A549 (cell line): ENCODE results near the gene IL1RAP. TPM values are rescaled to one million over a fixed set of nuclear protein-coding genes. Genes with fewer than 3 reads are reported as not detected.

Source experiments
- ATAC-seq, 2 experiments: fragments of 200-7000 bp in 1 of 2; fragments of >200 bp in 1 of 2; cut with Nextera tagmentation in 1 of 2; cut with Tn5 transposase in 1 of 2; 3 replicates each; pipeline versions ENCODE4 v1.8.0 to v1.9.1; 2018 to 2020; ENCODE audit warnings: mild to moderate bottlenecking in 1 of 2, moderate library complexity in 1 of 2
- CTCF ChIA-PET: fragments of 300-600 bp; sonication (Branson Sonifier 250); formaldehyde crosslinking; extraction: SDS; loops from one replicate; lab custom pipeline; 2021; ENCODE audit warnings: antibody characterized with exemption, inconsistent platforms; lab: Yijun Ruan, JAX
- POLR2A ChIA-PET: fragments of 350-600 bp; formaldehyde crosslinking; extraction: SDS; loops from one replicate; lab custom pipeline; 2021; ENCODE audit warnings: antibody characterized with exemption, inconsistent platforms; lab: Yijun Ruan, JAX
- DNase-seq, 2 experiments: peaks; one replicate each; pipeline versions ENCODE4 v3.0.0 to v3.0.0-alpha.2; 2011 to 2016; ENCODE audit warnings: low read depth in 1 of 2, low spot score in 1 of 2
- FAIRE-seq: peaks from 2 replicates; lab custom pipeline; 2011; peaks lifted over from hg19 to GRCh38; lab: Jason Lieb, UNC
- H3K27ac ChIP-seq, 2 experiments: fragments of >200 bp; sonication (Bioruptor Twin); formaldehyde crosslinking; 3 replicates each; pipeline ENCODE4 v1.5.1; 2016 to 2017
- H3K4me1 ChIP-seq: fragments of >200 bp; sonication (Bioruptor Twin); formaldehyde crosslinking; 3 replicates; pipeline ENCODE4 v1.6.1; 2016
- H3K4me2 ChIP-seq: fragments of >200 bp; sonication (Bioruptor Twin); formaldehyde crosslinking; 3 replicates; pipeline ENCODE4 v1.6.1; 2016
- H3K4me3 ChIP-seq: fragments of >200 bp; sonication (Bioruptor Twin); formaldehyde crosslinking; 3 replicates; pipeline ENCODE4 v1.5.1; 2016
- H3K9me3 ChIP-seq: fragments of >200 bp; sonication (Bioruptor Twin); formaldehyde crosslinking; 3 replicates; pipeline ENCODE4 v1.6.1; 2016
- CBX8 ChIP-seq: fragments of 200-600 bp; sonication (generic); IDR thresholded peaks from 2 replicates; pipeline ENCODE4 v1.6.1; 2016
- CHD2 ChIP-seq: fragments of 150-350 bp; IDR thresholded peaks from 2 replicates; pipeline ENCODE4 v1.6.1; 2014; ENCODE audit warnings: low read length; ENCODE audit not compliant: partially characterized antibody
- CHD4 ChIP-seq: fragments of 200-600 bp; sonication (generic); IDR thresholded peaks from 2 replicates; pipeline ENCODE4 v1.6.1; 2016; ENCODE audit warnings: antibody characterized with exemption, mild to moderate bottlenecking, borderline replicate concordance
- EP300 ChIP-seq, 2 experiments: fragments of >200 bp; sonication (Bioruptor Twin); formaldehyde crosslinking; IDR thresholded peaks; 2 replicates in 1 of 2; 3 replicates in 1 of 2; pipeline ENCODE4 v1.6.1; 2016 to 2017
- FOSB ChIP-seq: fragments of 250-450 bp; sonication (Bioruptor Pico); IDR thresholded peaks from 2 replicates; pipeline ENCODE4 v1.5.0; 2020; ENCODE audit warnings: mild to moderate bottlenecking, moderate library complexity
- GATA3 ChIP-seq: IDR thresholded peaks from 2 replicates; pipeline ENCODE4 v1.6.1; 2012; ENCODE audit warnings: borderline replicate concordance
- HES2 ChIP-seq: fragments of >200 bp; sonication (Bioruptor Twin); formaldehyde crosslinking; IDR thresholded peaks from 2 replicates; pipeline ENCODE4 v1.6.1; 2016
- HMGXB4 ChIP-seq: fragments of 250-450 bp; sonication (Bioruptor Pico); IDR thresholded peaks from 2 replicates; pipeline ENCODE4 v1.5.0; 2021; ENCODE audit warnings: mild to moderate bottlenecking, moderate library complexity, borderline replicate concordance
- HOXA7 ChIP-seq: fragments of 250-450 bp; sonication (Bioruptor Pico); IDR thresholded peaks from 2 replicates; pipeline ENCODE4 v1.5.0; 2020; ENCODE audit warnings: mild to moderate bottlenecking, moderate library complexity
- HOXB13 ChIP-seq: fragments of 250-450 bp; sonication (Bioruptor Pico); IDR thresholded peaks from 2 replicates; pipeline ENCODE4 v1.5.0; 2020; ENCODE audit warnings: low read depth, mild to moderate bottlenecking, moderate library complexity
- HOXB5 ChIP-seq: fragments of 250-450 bp; sonication (Bioruptor Pico); IDR thresholded peaks from 2 replicates; pipeline ENCODE4 v1.5.0; 2020; ENCODE audit warnings: mild to moderate bottlenecking, moderate library complexity
- MAFK ChIP-seq: fragments of 450-650 bp; IDR thresholded peaks from 2 replicates; pipeline ENCODE4 v1.6.1; 2014; ENCODE audit not compliant: partially characterized antibody
- NFE2L2 ChIP-seq: fragments of 150-350 bp; conservative IDR thresholded peaks from 2 replicates; pipeline ENCODE4 v1.6.1; 2014; ENCODE audit warnings: low read length
- NPAS2 ChIP-seq: fragments of 250-450 bp; sonication (Bioruptor Pico); IDR thresholded peaks from 2 replicates; pipeline ENCODE4 v1.8.0; 2022; ENCODE audit warnings: mild to moderate bottlenecking, moderate library complexity, borderline replicate concordance
- NR3C1 ChIP-seq: fragments of >200 bp; sonication (Bioruptor Twin); formaldehyde crosslinking; IDR thresholded peaks from 3 replicates; pipeline ENCODE4 v1.6.1; 2017
- POLR2A ChIP-seq: IDR thresholded peaks from 2 replicates; pipeline ENCODE4 v1.6.1; 2012; ENCODE audit warnings: mild to moderate bottlenecking, low read length
- SMC3 ChIP-seq: fragments of >200 bp; sonication (Bioruptor Twin); formaldehyde crosslinking; IDR thresholded peaks from 3 replicates; pipeline ENCODE4 v1.6.1; 2018; ENCODE audit warnings: inconsistent platforms
- SREBF2 ChIP-seq: fragments of 450-650 bp; IDR thresholded peaks from 2 replicates; pipeline ENCODE4 v1.6.1; 2014; ENCODE audit warnings: mild to moderate bottlenecking, moderate library complexity
- TFCP2L1 ChIP-seq: fragments of 250-450 bp; sonication (Bioruptor Pico); IDR thresholded peaks from 2 replicates; pipeline ENCODE4 v1.5.0; 2021; ENCODE audit warnings: mild to moderate bottlenecking
- USF2 ChIP-seq: fragments of 450-650 bp; IDR thresholded peaks from 2 replicates; pipeline ENCODE4 v1.6.1; 2014; ENCODE audit warnings: antibody characterized with exemption
- ZC3H11A ChIP-seq: fragments of 450-650 bp; IDR thresholded peaks from 2 replicates; pipeline ENCODE4 v1.6.1; 2014; ENCODE audit warnings: antibody characterized with exemption, mild to moderate bottlenecking
- ZFP36 ChIP-seq: fragments of 450-650 bp; IDR thresholded peaks from 2 replicates; pipeline ENCODE4 v1.6.1; 2014; ENCODE audit warnings: borderline replicate concordance; ENCODE audit not compliant: partially characterized antibody
- ZSCAN20 ChIP-seq: fragments of 250-450 bp; sonication (Bioruptor Pico); IDR thresholded peaks from 2 replicates; pipeline ENCODE4 v1.8.0; 2022; ENCODE audit warnings: mild to moderate bottlenecking, moderate library complexity
- whole genome bisulfite sequencing: methylation state at CpG from one replicate; pipeline ENCODE4 v1.1.6; 2017; ENCODE audit errors: missing lambda C conversion rate; 5-methylcytosine and 5-hydroxymethylcytosine counted together
- polyA plus RNA-seq, 4 experiments: library from polyadenylated mRNA; depleted of rRNA in 3 of 4; stranded (reverse); fragments of >200 nt; fragmentation: RNase III in 1 of 4; extraction: RNeasy Plus Mini Kit Qiagen cat#74134 plus additional on column Dnase treatment in 1 of 4; gene quantifications; 2 replicates in 3 of 4; 3 replicates in 1 of 4; pipeline ENCODE4 v1.2.3, GENCODE V29; 2011 to 2017
- TF ChIP-seq, protein P1 (sequence below): IDR thresholded peaks from 2 replicates; pipeline ENCODE4 v1.6.1; 2012; ENCODE audit warnings: low read depth, borderline replicate concordance
- TF ChIP-seq, protein P2 (sequence below): fragments of >200 bp; sonication (Bioruptor Twin); formaldehyde crosslinking; IDR thresholded peaks from 3 replicates; pipeline ENCODE4 v1.5.1; 2016
- TF ChIP-seq, protein P3 (sequence below): IDR thresholded peaks from 2 replicates; pipeline ENCODE4 v1.6.1; 2012

Gene IL1RAP
- polyA plus RNA-seq, 2 of the 4 experiments (the other 2 are of a cell fraction): 3.9 to 18.5 TPM

DNA sequence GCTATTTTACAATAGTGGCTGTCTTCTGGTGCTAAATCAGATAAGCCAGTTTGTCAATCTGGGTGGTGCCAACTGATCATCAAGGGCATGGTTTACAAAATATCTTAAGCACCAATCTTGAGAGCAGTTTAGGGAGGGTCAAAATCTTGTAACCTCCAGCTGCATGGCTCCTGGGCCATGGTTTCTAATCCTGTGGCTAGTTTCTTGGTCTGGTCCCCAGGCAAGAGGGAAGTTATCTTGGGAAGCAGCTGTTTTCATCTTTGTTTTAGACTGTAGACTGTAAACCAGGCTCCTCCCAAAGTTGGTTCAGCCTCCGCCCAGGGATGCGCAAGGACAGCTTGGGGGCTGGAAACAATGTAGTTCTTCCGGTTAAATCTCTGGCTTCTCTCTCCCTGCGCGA, 166.8 kb downstream of the IL1RAP start:
- CTCF ChIA-PET: interaction anchor here (0.6 kb wide), 1 partner anchor 17 kb away, joined by 3 read pairs; no protein-coding TSS in a partner anchor
- TF ChIP-seq CHD2 (no peak), ZSCAN20 (CRISPR knock-in tag) (no peak), SREBF2 (no peak), FOSB (CRISPR knock-in tag) (no peak), NR3C1 (no peak), EP300 (IDR thresholded peaks at IDR 0.05) (no peak), HMGXB4 (CRISPR knock-in tag) (no peak), USF2 (no peak), NPAS2 (no peak), ZFP36 (no peak), ZC3H11A (no peak), HOXA7 (CRISPR knock-in tag) (no peak), HOXB13 (CRISPR knock-in tag) (no peak), SMC3 (no peak), TFCP2L1 (CRISPR knock-in tag) (no peak), CBX8 (no peak), MAFK (no peak)
- TF ChIP-seq, protein P1, sequence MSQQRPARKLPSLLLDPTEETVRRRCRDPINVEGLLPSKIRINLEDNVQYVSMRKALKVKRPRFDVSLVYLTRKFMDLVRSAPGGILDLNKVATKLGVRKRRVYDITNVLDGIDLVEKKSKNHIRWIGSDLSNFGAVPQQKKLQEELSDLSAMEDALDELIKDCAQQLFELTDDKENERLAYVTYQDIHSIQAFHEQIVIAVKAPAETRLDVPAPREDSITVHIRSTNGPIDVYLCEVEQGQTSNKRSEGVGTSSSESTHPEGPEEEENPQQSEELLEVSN: no peak
- TF ChIP-seq, protein P2, sequence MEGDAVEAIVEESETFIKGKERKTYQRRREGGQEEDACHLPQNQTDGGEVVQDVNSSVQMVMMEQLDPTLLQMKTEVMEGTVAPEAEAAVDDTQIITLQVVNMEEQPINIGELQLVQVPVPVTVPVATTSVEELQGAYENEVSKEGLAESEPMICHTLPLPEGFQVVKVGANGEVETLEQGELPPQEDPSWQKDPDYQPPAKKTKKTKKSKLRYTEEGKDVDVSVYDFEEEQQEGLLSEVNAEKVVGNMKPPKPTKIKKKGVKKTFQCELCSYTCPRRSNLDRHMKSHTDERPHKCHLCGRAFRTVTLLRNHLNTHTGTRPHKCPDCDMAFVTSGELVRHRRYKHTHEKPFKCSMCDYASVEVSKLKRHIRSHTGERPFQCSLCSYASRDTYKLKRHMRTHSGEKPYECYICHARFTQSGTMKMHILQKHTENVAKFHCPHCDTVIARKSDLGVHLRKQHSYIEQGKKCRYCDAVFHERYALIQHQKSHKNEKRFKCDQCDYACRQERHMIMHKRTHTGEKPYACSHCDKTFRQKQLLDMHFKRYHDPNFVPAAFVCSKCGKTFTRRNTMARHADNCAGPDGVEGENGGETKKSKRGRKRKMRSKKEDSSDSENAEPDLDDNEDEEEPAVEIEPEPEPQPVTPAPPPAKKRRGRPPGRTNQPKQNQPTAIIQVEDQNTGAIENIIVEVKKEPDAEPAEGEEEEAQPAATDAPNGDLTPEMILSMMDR: no peak
- H3K4me2 ChIP-seq: no peak overlapping the region
- H3K4me1 ChIP-seq: no peaks in the 10 kb centered on the region
- H3K27ac ChIP-seq: no peak overlapping the region
- DNase-seq (no peak), ATAC-seq (no peak), FAIRE-seq (no peak)
- POLR2A ChIA-PET: no interaction called here
- H3K4me3 ChIP-seq: no peak overlapping the region
- H3K9me3 ChIP-seq: no peaks in the 10 kb centered on the region
- WGBS: 92% methylated on average over 5 of the region's 5 CpGs

DNA sequence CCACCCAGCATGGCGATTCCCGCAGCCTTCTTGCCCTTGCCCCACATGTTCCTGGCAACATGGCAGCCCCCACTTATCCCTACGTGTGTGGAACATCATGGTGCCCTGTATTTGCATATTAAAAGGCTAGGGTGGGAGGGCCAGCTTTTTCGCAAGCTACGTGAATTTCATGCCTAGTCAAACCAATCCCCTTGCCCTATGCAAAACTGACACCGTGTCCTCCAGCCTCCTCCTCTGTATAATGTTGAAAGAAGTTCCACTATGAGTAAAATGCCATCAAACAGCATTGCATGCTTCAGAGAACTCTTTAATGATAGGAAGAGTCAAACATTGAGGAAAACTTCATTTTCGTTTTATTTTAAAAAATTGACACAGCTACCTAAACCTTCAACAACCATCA, 170.9 kb downstream of the IL1RAP start:
- TF ChIP-seq ZSCAN20 (CRISPR knock-in tag) (no peak), GATA3 (no peak), CHD2 (no peak), NFE2L2 (no peak), CHD4 (no peak), HES2 (no peak), ZFP36 (no peak), USF2 (no peak), ZC3H11A (no peak), EP300 (IDR thresholded peaks at IDR 0.05) (no peak), POLR2A (no peak), HOXB5 (CRISPR knock-in tag) (no peak), TFCP2L1 (CRISPR knock-in tag) (no peak)
- TF ChIP-seq, protein P3, sequence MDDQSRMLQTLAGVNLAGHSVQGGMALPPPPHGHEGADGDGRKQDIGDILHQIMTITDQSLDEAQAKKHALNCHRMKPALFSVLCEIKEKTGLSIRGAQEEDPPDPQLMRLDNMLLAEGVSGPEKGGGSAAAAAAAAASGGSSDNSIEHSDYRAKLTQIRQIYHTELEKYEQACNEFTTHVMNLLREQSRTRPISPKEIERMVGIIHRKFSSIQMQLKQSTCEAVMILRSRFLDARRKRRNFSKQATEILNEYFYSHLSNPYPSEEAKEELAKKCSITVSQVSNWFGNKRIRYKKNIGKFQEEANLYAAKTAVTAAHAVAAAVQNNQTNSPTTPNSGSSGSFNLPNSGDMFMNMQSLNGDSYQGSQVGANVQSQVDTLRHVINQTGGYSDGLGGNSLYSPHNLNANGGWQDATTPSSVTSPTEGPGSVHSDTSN: no peak
- TF ChIP-seq, protein P1: no peak
- TF ChIP-seq, all 56 proteins: peak for 0
- CTCF ChIA-PET: interaction anchor here (1.0 kb wide), 1 partner anchor 12 kb away, joined by 3 read pairs; no protein-coding TSS in a partner anchor
- no peak for FAIRE-seq
- Histone ChIP-seq H3K4me1 (no peaks in the 10 kb centered on the region), H3K27ac (no peak overlapping the region), H3K4me2 (no peak overlapping the region), H3K9me3 (no peaks in the 10 kb centered on the region), H3K4me3 (no peak overlapping the region)
- ATAC-seq: no peak
- POLR2A ChIA-PET: no interaction called here
- WGBS: 89% methylated on average over 7 of the region's 7 CpGs
- no peak for DNase-seq
